Measurements from ENCODE around the gene SLC1A3. TPM values are rescaled to one million over a fixed set of nuclear protein-coding genes. Genes with fewer than 3 reads are reported as not detected.

The SLC1A3 gene
- total RNA-seq, 1 donor from 2014 or later = 0.82 TPM

DNA sequence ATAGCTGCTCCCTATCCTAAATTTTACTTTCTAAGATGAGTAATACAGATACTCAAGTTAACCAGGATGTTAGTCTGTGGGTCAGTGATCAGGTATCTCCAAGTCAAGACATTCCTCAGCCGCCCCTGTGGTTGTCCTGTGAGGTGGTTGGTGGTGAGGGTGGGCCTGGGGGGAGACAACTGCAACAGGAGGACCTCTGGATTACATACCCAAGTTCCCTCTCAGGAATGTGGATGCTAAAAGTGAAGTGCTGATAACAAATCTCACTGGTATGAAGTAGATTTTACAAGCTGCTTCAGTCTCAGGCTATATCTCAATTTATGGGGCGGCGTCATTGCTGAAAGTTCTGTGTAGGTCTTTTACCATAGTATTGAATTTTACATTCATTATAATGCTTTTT, 38.3 kb downstream of the SLC1A3 start:
- no peak overlapping the region for H3K27ac Mint-ChIP-seq
- H3K27me3 Mint-ChIP-seq = peaks cover 18% of the 10 kb centered on the region
- H3K4me3 Mint-ChIP-seq = no peak overlapping the region
- TF ChIP-seq, protein P1, sequence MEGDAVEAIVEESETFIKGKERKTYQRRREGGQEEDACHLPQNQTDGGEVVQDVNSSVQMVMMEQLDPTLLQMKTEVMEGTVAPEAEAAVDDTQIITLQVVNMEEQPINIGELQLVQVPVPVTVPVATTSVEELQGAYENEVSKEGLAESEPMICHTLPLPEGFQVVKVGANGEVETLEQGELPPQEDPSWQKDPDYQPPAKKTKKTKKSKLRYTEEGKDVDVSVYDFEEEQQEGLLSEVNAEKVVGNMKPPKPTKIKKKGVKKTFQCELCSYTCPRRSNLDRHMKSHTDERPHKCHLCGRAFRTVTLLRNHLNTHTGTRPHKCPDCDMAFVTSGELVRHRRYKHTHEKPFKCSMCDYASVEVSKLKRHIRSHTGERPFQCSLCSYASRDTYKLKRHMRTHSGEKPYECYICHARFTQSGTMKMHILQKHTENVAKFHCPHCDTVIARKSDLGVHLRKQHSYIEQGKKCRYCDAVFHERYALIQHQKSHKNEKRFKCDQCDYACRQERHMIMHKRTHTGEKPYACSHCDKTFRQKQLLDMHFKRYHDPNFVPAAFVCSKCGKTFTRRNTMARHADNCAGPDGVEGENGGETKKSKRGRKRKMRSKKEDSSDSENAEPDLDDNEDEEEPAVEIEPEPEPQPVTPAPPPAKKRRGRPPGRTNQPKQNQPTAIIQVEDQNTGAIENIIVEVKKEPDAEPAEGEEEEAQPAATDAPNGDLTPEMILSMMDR (IDR thresholded peaks at IDR 0.05) = no peak
- H3K9me3 Mint-ChIP-seq = no peaks in the 10 kb centered on the region
- DNase-seq = no peak
- intact Hi-C loops (cut with micrococcal nuclease) = no loop called here
- no peaks in the 10 kb centered on the region for H3K36me3 Mint-ChIP-seq (ENCODE audit: low read depth)
- ChIA-PET CTCF (no interaction called here), POLR2A (no interaction called here)
- no peak for ATAC-seq (ENCODE audit: low read depth)
- H3K4me1 Mint-ChIP-seq = no peaks in the 10 kb centered on the region

DNA sequence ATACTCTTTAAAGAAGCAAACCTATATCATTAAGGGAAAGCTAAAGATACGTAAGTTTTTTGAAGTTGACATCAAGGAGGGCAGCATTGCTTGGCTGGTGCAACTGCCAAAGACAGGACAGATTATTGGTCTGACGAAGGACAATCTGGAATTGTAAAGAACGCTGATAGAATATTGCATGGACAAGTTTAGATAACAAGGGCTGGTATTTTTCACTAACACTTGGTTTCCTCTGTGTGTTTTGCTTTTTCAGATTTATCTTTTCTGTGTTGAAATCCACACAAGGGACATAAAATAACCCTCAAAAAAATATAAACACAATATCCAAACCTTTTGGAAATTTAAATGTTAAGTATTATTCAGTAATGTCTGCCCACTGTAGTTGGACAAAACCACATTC, 39.7 kb downstream of the SLC1A3 start:
- CTCF ChIA-PET = no interaction called here
- H3K4me1 Mint-ChIP-seq = no peaks in the 10 kb centered on the region
- POLR2A ChIA-PET = no interaction called here
- TF ChIP-seq, protein P1 (IDR thresholded peaks at IDR 0.05) = no peak
- no peak overlapping the region for H3K4me3 Mint-ChIP-seq
- no peak overlapping the region for H3K27ac Mint-ChIP-seq
- intact Hi-C loops (cut with micrococcal nuclease) = no loop called here
- no peaks in the 10 kb centered on the region for H3K36me3 Mint-ChIP-seq (ENCODE audit: low read depth)
- DNase-seq (no peak), ATAC-seq (ENCODE audit: low read depth) (no peak)
- no peaks in the 10 kb centered on the region for H3K9me3 Mint-ChIP-seq
- H3K27me3 Mint-ChIP-seq = peaks cover 12% of the 10 kb centered on the region

- no peak overlapping the region for H3K27ac Mint-ChIP-seq
- ATAC-seq (ENCODE audit: low read depth) = no peak
- POLR2A ChIA-PET = no interaction called here
- TF ChIP-seq, protein P1 (IDR thresholded peaks at IDR 0.05) = no peak
- no peak for DNase-seq
- intact Hi-C loops (cut with micrococcal nuclease) = no loop called here
- peaks cover 14% of the 10 kb centered on the region for H3K27me3 Mint-ChIP-seq
- H3K4me3 Mint-ChIP-seq = no peak overlapping the region
- CTCF ChIA-PET = no interaction called here
- no peaks in the 10 kb centered on the region for H3K9me3 Mint-ChIP-seq
- no peaks in the 10 kb centered on the region for H3K36me3 Mint-ChIP-seq (ENCODE audit: low read depth)
- no peaks in the 10 kb centered on the region for H3K4me1 Mint-ChIP-seq
Observed at GRCh38 chr5:36646507-36647023, 40.2 kb downstream of the SLC1A3 start.

GRCh38 chr5:36647046-36647445, 40.6 kb downstream of the SLC1A3 start:
- DNase-seq (no peak), ATAC-seq (ENCODE audit: low read depth) (no peak)
- H3K27me3 Mint-ChIP-seq = peaks cover 14% of the 10 kb centered on the region
- TF ChIP-seq, protein P1 (IDR thresholded peaks at IDR 0.05) = no peak
- H3K9me3 Mint-ChIP-seq = no peaks in the 10 kb centered on the region
- H3K36me3 Mint-ChIP-seq (ENCODE audit: low read depth) = no peaks in the 10 kb centered on the region
- no peak overlapping the region for H3K27ac Mint-ChIP-seq
- CTCF ChIA-PET = no interaction called here
- intact Hi-C loops (cut with micrococcal nuclease) = no loop called here
- POLR2A ChIA-PET = no interaction called here
- no peak overlapping the region for H3K4me3 Mint-ChIP-seq
- H3K4me1 Mint-ChIP-seq = no peaks in the 10 kb centered on the region

DNA sequence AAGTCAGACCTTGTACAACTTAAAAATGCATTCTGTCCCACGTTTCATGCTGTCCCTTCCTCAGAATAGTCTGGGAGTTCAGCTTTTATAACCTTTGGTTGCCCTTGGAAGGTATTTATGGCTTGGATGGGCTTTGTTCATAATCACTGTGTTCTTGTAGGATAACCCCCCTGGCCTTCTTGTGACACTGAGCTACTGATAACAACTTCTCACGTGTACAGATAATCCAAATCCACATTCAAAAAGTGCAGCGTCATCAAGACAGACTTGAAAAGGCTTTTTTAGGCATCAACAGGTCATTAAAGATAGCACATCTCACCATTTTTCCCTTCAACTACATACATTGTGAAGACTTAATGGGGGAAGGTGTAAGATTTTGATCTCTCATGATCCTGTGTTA, 42.0 kb downstream of the SLC1A3 start:
- no peaks in the 10 kb centered on the region for H3K9me3 Mint-ChIP-seq
- ATAC-seq (ENCODE audit: low read depth) (no peak), DNase-seq (no peak)
- H3K27ac Mint-ChIP-seq = peak overlapping the region; percentile 14
- TF ChIP-seq, protein P1 (IDR thresholded peaks at IDR 0.05) = no peak
- POLR2A ChIA-PET = no interaction called here
- intact Hi-C loops (cut with micrococcal nuclease) = no loop called here
- no peaks in the 10 kb centered on the region for H3K36me3 Mint-ChIP-seq (ENCODE audit: low read depth)
- H3K4me1 Mint-ChIP-seq = no peaks in the 10 kb centered on the region
- CTCF ChIA-PET = no interaction called here
- H3K4me3 Mint-ChIP-seq = no peak overlapping the region
- H3K27me3 Mint-ChIP-seq = peaks cover 20% of the 10 kb centered on the region
